Caco-2 (cell line): ENCODE measurements around the gene CTNND2. TPM values are rescaled to one million over a fixed set of nuclear protein-coding genes. Genes with fewer than 3 reads are reported as not detected.

Source experiments
- BruUV-seq: library from RNA; stranded (reverse); fragments of 400-500 nt; replicated peaks from 2 replicates; lab custom pipeline; 2021; lab: Mats Ljungman, UMichigan
- CTCF ChIA-PET: fragments of 300-600 bp; sonication (Branson Sonifier 250); formaldehyde crosslinking; loops from one replicate; lab custom pipeline; 2022; ENCODE audit warnings: antibody characterized with exemption; lab: Charles Lee
- POLR2A ChIA-PET: fragments of 300-600 bp; sonication (Branson Sonifier 250); formaldehyde crosslinking; loops from one replicate; lab custom pipeline; 2022; ENCODE audit warnings: antibody characterized with exemption; lab: Charles Lee
- DNase-seq, 2 experiments: peaks; one replicate each; pipeline versions ENCODE4 v3.0.0 to v3.0.0-alpha.2; 2020 to 2022
- H3K27me3 ChIP-seq: replicated peaks from 2 replicates; pipeline ENCODE4 v1.6.0; 2011; ENCODE audit warnings: low read length; ENCODE audit not compliant: control insufficient read depth, insufficient read depth
- H3K36me3 ChIP-seq: 2 replicates; pipeline ENCODE4 v1.5.1; 2011; ENCODE audit warnings: low read length; ENCODE audit not compliant: control insufficient read depth, insufficient read depth
- H3K4me1 ChIP-seq: fragments of 250-450 bp; sonication (Bioruptor Pico); 2 replicates; pipeline ENCODE4 v1.5.1; 2020; ENCODE audit warnings: mild to moderate bottlenecking
- H3K4me3 ChIP-seq: 2 replicates; pipeline ENCODE4 v1.5.1; 2011; ENCODE audit warnings: low read depth, mild to moderate bottlenecking, control low read depth, low read length
- H3K9me3 ChIP-seq: fragments of 250-450 bp; sonication (Bioruptor Pico); 2 replicates; pipeline ENCODE4 v1.5.1; 2020; ENCODE audit warnings: mild to moderate bottlenecking, moderate library complexity
- H3K27ac Mint-ChIP-seq: one replicate; pipeline ENCODE4 v1.8.0; 2022; ENCODE audit warnings: mixed read lengths; ENCODE audit not compliant: unreplicated experiment
- H3K27me3 Mint-ChIP-seq: one replicate; pipeline ENCODE4 v1.8.0; 2022; ENCODE audit warnings: mixed read lengths; ENCODE audit not compliant: insufficient read depth, unreplicated experiment
- H3K36me3 Mint-ChIP-seq: one replicate; pipeline ENCODE4 v1.8.0; 2022; ENCODE audit warnings: mild to moderate bottlenecking, mixed read lengths; ENCODE audit not compliant: insufficient read depth, unreplicated experiment
- H3K4me1 Mint-ChIP-seq: one replicate; pipeline ENCODE4 v1.8.0; 2022; ENCODE audit warnings: low read depth, mixed read lengths; ENCODE audit not compliant: unreplicated experiment
- H3K4me3 Mint-ChIP-seq: one replicate; pipeline ENCODE4 v1.8.0; 2022; ENCODE audit warnings: mild to moderate bottlenecking, moderate library complexity, mixed read lengths; ENCODE audit not compliant: unreplicated experiment
- H3K9me3 Mint-ChIP-seq: one replicate; pipeline ENCODE4 v1.8.0; 2022; ENCODE audit warnings: mixed read lengths; ENCODE audit not compliant: unreplicated experiment
- intact Hi-C: fragments of 100-400 bp; cut with micrococcal nuclease; formaldehyde crosslinking; loops from one replicate; pipeline ENCODE4 v1.10.0; 2022; ENCODE audit not compliant: unreplicated experiment
- total RNA-seq: library from RNA; stranded (reverse); gene quantifications from 2 replicates; pipeline ENCODE4 v1.2.3, GENCODE V29; 2022
- TF ChIP-seq, protein P1 (sequence below), 2 experiments: fragments of 200-600 bp in 1 of 2; IDR thresholded peaks; 1 replicate in 1 of 2; 2 replicates in 1 of 2; pipeline versions ENCODE4 v1.5.1 to v1.8.0; 2011 to 2022; ENCODE audit warnings: antibody characterized with exemption in 1 of 2, control low read depth in 1 of 2, inconsistent platforms in 1 of 2, low read depth in 1 of 2, low read length in 1 of 2, mild to moderate bottlenecking in 1 of 2, moderate library complexity in 1 of 2; ENCODE audit not compliant: insufficient read depth in 1 of 2, severe bottlenecking in 1 of 2, unreplicated experiment in 1 of 2

CTNND2 gene
- total RNA-seq, 1 experiment from 2014 or later, result 0.32 TPM

DNA sequence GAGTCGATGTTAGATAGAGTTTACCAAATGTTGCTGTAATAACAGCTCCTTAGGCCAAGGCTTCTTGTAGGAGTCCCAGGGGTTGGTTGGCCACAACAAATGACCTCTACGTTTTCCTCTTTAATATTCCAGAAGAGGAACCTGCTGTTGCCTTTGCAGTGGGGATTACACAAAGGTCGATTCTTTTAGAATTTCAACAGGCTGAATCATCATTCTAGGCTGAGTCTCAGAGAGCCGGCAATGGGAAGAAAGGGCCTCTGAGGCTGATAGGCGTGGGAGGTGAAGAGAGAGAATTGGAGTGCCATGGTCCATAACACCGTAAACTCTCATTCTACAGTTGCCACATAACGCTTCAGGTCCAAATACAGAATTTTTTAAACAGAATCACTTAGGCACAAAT lies 737.3 kb downstream of the CTNND2 start:
- Histone ChIP-seq H3K27me3 (no peaks in the 10 kb centered on the region; the same call in 1 of the 2 replicates), H3K4me1 (no peaks in the 10 kb centered on the region), H3K4me3 (no peak overlapping the region), H3K9me3 (no peaks in the 10 kb centered on the region), H3K36me3 (no peaks in the 10 kb centered on the region)
- ChIA-PET CTCF (no interaction called here), POLR2A (no interaction called here)
- TF ChIP-seq, protein P1, sequence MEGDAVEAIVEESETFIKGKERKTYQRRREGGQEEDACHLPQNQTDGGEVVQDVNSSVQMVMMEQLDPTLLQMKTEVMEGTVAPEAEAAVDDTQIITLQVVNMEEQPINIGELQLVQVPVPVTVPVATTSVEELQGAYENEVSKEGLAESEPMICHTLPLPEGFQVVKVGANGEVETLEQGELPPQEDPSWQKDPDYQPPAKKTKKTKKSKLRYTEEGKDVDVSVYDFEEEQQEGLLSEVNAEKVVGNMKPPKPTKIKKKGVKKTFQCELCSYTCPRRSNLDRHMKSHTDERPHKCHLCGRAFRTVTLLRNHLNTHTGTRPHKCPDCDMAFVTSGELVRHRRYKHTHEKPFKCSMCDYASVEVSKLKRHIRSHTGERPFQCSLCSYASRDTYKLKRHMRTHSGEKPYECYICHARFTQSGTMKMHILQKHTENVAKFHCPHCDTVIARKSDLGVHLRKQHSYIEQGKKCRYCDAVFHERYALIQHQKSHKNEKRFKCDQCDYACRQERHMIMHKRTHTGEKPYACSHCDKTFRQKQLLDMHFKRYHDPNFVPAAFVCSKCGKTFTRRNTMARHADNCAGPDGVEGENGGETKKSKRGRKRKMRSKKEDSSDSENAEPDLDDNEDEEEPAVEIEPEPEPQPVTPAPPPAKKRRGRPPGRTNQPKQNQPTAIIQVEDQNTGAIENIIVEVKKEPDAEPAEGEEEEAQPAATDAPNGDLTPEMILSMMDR (IDR thresholded peaks at IDR 0.05; ENCODE audit: insufficient read depth in 1 of 2, low read depth in 1 of 2, low read length in 1 of 2, severe bottlenecking in 1 of 2, unreplicated experiment in 1 of 2), result no peak
- H3K27me3 Mint-ChIP-seq, result peaks cover 23% of the 10 kb centered on the region
- H3K36me3 Mint-ChIP-seq, result no peaks in the 10 kb centered on the region
- H3K4me3 Mint-ChIP-seq, result no peak overlapping the region
- intact Hi-C loops, result no loop called here
- BruUV-seq, result no TSS peak
- H3K27ac Mint-ChIP-seq, result no peak overlapping the region
- no peak for DNase-seq
- no peaks in the 10 kb centered on the region for H3K9me3 Mint-ChIP-seq
- H3K4me1 Mint-ChIP-seq, result no peaks in the 10 kb centered on the region

DNA sequence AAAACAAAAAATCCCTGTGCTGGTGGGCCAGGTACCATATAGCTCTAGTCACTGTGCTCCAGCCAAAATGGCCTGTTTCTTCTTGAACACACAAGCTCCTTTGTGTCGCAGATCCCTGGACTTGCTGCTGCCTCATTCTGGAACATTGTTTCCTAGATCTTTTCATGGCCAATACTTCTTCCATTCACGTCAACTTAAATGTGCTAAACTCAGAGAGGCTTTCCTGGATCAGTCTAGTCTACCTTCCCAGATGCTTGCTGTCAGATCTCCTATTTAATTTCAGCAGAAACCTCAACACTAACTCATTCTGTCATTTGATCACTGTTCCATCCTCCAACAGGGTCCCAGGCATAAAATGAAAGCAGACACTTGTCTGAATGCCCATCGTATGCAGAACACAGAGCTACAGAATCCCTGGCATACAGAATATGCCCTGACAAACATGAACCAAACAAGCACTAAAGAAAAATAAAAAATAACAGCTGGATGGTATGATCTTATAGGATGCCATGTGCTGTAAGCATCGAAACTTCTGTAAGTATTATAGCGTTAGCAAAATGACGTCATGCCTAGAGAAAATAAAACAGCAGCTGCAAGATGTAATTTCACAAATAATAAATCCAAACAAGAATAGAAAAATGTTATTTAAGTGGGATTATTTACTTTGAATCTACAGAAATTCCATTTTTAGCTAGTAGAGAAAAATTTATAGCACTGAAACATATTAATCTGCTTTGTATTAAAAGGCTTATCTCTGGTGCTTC lies 739.5 kb downstream of the CTNND2 start:
- no peaks in the 10 kb centered on the region for H3K36me3 Mint-ChIP-seq
- Histone ChIP-seq H3K4me3 (no peak overlapping the region), H3K9me3 (no peaks in the 10 kb centered on the region), H3K36me3 (no peaks in the 10 kb centered on the region), H3K27me3 (no peaks in the 10 kb centered on the region; the same call in 1 of the 2 replicates), H3K4me1 (no peaks in the 10 kb centered on the region)
- no peak overlapping the region for H3K27ac Mint-ChIP-seq
- DNase-seq, result no peak
- peaks cover 18% of the 10 kb centered on the region for H3K27me3 Mint-ChIP-seq
- POLR2A ChIA-PET, result no interaction called here
- CTCF ChIA-PET, result no interaction called here
- no peaks in the 10 kb centered on the region for H3K4me1 Mint-ChIP-seq
- no TSS peak for BruUV-seq
- no peaks in the 10 kb centered on the region for H3K9me3 Mint-ChIP-seq
- TF ChIP-seq, protein P1 (IDR thresholded peaks at IDR 0.05; ENCODE audit: insufficient read depth in 1 of 2, low read depth in 1 of 2, low read length in 1 of 2, severe bottlenecking in 1 of 2, unreplicated experiment in 1 of 2), result no peak
- intact Hi-C loops, result no loop called here
- no peak overlapping the region for H3K4me3 Mint-ChIP-seq

DNA sequence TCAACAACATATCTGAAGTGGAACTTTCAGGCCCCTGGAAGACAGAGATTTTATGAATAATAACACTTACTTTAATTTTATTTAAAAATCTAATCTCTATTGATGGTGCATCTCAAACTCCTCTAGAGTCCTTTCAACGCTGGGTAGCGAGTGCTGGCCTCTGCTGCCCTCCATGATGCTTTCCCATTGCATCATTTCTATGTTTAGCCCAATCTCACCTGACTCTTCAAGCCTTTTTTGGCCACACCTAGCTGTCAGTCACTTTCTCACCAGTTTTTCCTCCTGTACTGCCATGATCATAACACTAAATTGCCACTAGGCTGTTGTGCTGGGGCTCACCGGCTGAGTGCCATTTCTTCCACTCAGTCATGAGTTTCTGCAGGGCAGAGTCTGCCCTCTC lies 747.1 kb downstream of the CTNND2 start:
- no TSS peak for BruUV-seq
- Histone ChIP-seq H3K4me1 (no peaks in the 10 kb centered on the region), H3K27me3 (no peaks in the 10 kb centered on the region; the same call in 1 of the 2 replicates), H3K36me3 (no peaks in the 10 kb centered on the region), H3K4me3 (no peak overlapping the region), H3K9me3 (no peaks in the 10 kb centered on the region)
- DNase-seq, result no peak
- H3K4me1 Mint-ChIP-seq, result no peaks in the 10 kb centered on the region
- intact Hi-C loops, result no loop called here
- H3K9me3 Mint-ChIP-seq, result no peaks in the 10 kb centered on the region
- no peak overlapping the region for H3K27ac Mint-ChIP-seq
- no peak overlapping the region for H3K4me3 Mint-ChIP-seq
- H3K27me3 Mint-ChIP-seq, result peaks cover 34% of the 10 kb centered on the region
- TF ChIP-seq, protein P1 (IDR thresholded peaks at IDR 0.05; ENCODE audit: insufficient read depth in 1 of 2, low read depth in 1 of 2, low read length in 1 of 2, severe bottlenecking in 1 of 2, unreplicated experiment in 1 of 2), result no peak
- CTCF ChIA-PET, result no interaction called here
- POLR2A ChIA-PET, result no interaction called here
- H3K36me3 Mint-ChIP-seq, result no peaks in the 10 kb centered on the region
